Measurements from ENCODE around the gene DNASE2B. TPM values are rescaled to one million over a fixed set of nuclear protein-coding genes. Genes with fewer than 3 reads are reported as not detected.

The DNASE2B gene
- total RNA-seq, 4 donors from 2014 or later = not detected

DNA sequence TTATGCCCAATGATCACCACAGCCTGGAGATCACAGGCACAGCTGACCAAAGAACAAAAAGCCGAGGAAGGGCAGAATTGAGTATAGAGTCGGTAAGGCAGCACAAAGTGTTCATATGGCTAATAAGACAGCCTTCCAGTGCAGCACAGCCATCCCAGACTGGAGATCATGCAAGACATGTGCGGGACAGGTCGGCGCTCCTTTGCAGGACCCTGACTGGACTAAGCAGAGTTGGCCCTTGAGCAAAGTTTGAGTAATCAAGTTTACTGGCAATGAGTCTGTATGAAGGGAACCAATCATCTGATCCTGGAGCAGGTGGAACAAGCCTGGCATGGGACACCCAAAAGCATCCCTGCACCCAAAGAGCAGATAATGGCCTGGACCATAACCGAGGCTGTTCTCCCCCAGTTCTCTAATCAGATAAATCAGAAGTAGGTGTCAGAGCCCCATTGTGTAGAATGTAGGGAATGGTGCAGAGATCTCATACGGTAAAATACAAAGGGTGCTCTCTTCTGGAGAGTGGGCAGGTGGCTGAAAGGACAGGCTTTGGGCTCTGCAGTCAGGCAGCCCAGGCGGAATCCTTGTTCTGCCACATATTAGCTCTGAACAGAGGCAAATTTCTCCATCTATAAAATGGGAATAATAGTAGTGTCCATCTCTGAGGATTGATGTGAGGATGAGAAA lies 10.7 kb upstream of the DNASE2B start:
- 85 to 88% methylated on average over 8 of the region's 8 CpGs for WGBS, 2 donors
- no peak overlapping the region for H3K4me3 ChIP-seq
- H3K4me1 ChIP-seq = no peaks in the 10 kb centered on the region
- intact Hi-C loops (cut with DNase I) = no loop called here
- H3K9me3 ChIP-seq = no peaks in the 10 kb centered on the region
- TF ChIP-seq, protein P1, sequence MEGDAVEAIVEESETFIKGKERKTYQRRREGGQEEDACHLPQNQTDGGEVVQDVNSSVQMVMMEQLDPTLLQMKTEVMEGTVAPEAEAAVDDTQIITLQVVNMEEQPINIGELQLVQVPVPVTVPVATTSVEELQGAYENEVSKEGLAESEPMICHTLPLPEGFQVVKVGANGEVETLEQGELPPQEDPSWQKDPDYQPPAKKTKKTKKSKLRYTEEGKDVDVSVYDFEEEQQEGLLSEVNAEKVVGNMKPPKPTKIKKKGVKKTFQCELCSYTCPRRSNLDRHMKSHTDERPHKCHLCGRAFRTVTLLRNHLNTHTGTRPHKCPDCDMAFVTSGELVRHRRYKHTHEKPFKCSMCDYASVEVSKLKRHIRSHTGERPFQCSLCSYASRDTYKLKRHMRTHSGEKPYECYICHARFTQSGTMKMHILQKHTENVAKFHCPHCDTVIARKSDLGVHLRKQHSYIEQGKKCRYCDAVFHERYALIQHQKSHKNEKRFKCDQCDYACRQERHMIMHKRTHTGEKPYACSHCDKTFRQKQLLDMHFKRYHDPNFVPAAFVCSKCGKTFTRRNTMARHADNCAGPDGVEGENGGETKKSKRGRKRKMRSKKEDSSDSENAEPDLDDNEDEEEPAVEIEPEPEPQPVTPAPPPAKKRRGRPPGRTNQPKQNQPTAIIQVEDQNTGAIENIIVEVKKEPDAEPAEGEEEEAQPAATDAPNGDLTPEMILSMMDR (IDR thresholded peaks at IDR 0.05) = no peak
- no peak for TF ChIP-seq POLR2A (IDR thresholded peaks at IDR 0.05)
- no peak for DNase-seq
- no peaks in the 10 kb centered on the region for H3K36me3 ChIP-seq
- H3K27me3 ChIP-seq = no peaks in the 10 kb centered on the region
- no peak overlapping the region for H3K27ac ChIP-seq

DNA sequence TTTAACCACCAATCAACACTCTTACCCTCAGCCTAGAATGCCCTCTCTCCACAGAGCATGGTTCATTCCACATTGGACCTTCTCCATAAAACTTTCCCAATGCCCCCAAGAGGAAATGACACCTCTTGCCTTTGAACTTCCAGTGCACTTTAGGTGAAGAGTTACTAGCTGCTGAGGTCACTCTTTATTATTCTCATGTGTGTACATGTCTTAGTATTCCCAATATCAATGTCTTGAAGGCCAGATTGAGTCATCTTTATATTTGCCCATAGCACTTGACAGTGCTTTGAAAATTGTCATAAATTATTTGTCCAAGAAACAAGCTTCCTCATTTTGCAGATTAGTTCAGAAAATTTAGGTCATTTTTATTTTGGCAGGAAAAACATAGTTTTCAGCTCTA lies 8.1 kb upstream of the DNASE2B start:
- DNase-seq = no peak

DNA sequence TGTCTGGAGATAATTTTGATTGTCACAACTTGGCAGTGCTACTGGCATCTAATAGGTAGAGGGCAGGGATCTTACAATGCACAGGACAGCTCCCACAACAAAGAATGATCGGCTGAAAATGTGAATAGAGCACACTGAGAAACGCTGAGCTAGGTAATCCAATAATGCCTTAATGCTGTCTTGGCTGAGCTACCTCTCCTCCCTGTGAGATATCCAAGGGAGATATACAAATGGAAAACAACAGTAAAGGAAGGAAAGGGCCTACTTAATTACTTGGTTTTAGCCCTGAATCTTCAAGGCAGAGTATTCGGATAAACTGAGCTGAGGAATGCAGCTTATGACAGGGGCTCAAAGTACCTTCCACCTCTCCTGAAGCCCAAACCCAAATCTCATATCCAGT lies 2.9 kb downstream of the DNASE2B start:
- Histone ChIP-seq H3K27me3 (no peaks in the 10 kb centered on the region), H3K4me3 (no peak overlapping the region), H3K4me1 (peaks cover 0 to 8% (median 0%) of the 10 kb centered on the region in 3 donors), H3K9me3 (no peaks in the 10 kb centered on the region), H3K36me3 (no peaks in the 10 kb centered on the region), H3K27ac (no peak overlapping the region)
- TF ChIP-seq POLR2A (IDR thresholded peaks at IDR 0.05) = no peak
- TF ChIP-seq, protein P1 (IDR thresholded peaks at IDR 0.05) = no peak
- 68 to 88% methylated on average over 3 of the region's 3 CpGs for WGBS, 2 donors
- intact Hi-C loops (cut with DNase I) = no loop called here
- DNase-seq = no peak

More for the DNA sequence above, 8.1 kb upstream of the DNASE2B start:
- TF ChIP-seq POLR2A (IDR thresholded peaks at IDR 0.05) = no peak
- TF ChIP-seq, protein P1 (IDR thresholded peaks at IDR 0.05) = no peak
- Histone ChIP-seq H3K4me1 (no peaks in the 10 kb centered on the region), H3K36me3 (no peaks in the 10 kb centered on the region), H3K4me3 (no peak overlapping the region), H3K27me3 (no peaks in the 10 kb centered on the region), H3K9me3 (no peaks in the 10 kb centered on the region), H3K27ac (no peak overlapping the region)
- intact Hi-C loops (cut with DNase I) = no loop called here

DNA sequence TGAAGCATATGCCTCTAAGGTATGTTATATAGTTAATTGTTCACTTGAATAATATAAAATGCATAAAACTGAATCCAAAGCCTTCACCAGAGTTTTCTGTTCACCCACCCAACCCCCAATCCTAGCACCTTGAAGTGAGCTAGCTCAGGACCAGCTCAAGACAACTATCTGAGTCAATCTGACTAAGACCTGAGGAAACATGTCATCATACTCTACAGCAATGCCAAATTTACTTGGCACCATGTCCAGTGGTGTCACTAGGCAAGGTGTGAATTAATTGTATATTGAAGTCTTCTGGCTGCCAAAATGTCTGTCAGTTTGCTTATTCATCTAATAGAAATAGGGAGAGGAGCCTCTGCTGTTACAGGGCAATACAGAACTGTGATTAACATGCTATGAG lies 3.8 kb downstream of the DNASE2B start:
- Histone ChIP-seq H3K9me3 (no peaks in the 10 kb centered on the region), H3K27me3 (no peaks in the 10 kb centered on the region), H3K4me3 (no peak overlapping the region), H3K27ac (no peak overlapping the region), H3K36me3 (no peaks in the 10 kb centered on the region), H3K4me1 (peaks cover 0 to 8% (median 0%) of the 10 kb centered on the region in 3 donors)
- intact Hi-C loops (cut with DNase I) = no loop called here
- TF ChIP-seq POLR2A (IDR thresholded peaks at IDR 0.05) = no peak
- TF ChIP-seq, protein P1 (IDR thresholded peaks at IDR 0.05) = no peak
- DNase-seq = no peak

DNA sequence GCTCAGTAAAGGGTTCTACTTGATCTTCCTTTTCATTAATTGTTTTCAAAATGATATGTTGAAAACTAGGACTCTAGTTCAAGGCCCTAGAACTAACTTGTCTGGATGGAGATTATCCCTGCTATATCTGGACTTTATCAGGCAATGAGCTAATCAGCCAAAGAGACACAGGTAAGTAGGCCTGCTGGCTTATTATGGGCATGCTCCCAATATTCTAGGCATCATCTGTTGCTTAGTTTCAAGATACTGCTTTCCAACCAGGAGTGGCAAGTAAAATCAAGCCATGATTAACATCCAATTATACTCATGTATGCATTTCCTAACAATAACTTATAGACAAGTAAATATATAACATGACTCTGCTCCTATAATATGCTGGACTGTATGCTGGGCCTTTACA lies 4.2 kb downstream of the DNASE2B start:
- peaks cover 0 to 8% (median 0%) of the 10 kb centered on the region in 3 donors for H3K4me1 ChIP-seq
- H3K27ac ChIP-seq = no peak overlapping the region
- TF ChIP-seq, protein P1 (IDR thresholded peaks at IDR 0.05) = no peak
- no peak overlapping the region for H3K4me3 ChIP-seq
- no peaks in the 10 kb centered on the region for H3K36me3 ChIP-seq
- intact Hi-C loops (cut with DNase I) = no loop called here
- H3K27me3 ChIP-seq = no peaks in the 10 kb centered on the region
- DNase-seq = no peak
- H3K9me3 ChIP-seq = no peaks in the 10 kb centered on the region
